Spleen (tissue), 11 donors: Measurements from ENCODE around the gene GPR45. TPM values are rescaled to one million over a fixed set of nuclear protein-coding genes. Genes with fewer than 3 reads are reported as not detected.

Experiments
- DNase-seq: peaks from one replicate; pipeline ENCODE4 v3.0.0-alpha.2; 2020
- H3K27ac ChIP-seq, 8 donors: fragments of 200-600 bp; sonication (generic) in 7 of 8; 1 replicate in 4 of 8; 2 replicates in 4 of 8; pipeline versions ENCODE4 v1.5.0 to v1.8.0; 2016 to 2021; ENCODE audit warnings: inconsistent platforms in 4 of 8, mild to moderate bottlenecking in 4 of 8, moderate library complexity in 1 of 8
- H3K27me3 ChIP-seq, 7 donors: fragments of 200-600 bp; sonication (generic) in 6 of 7; replicated peaks in 1 of 7; 1 replicate in 4 of 7; 2 replicates in 3 of 7; pipeline versions ENCODE4 v1.5.0 to v1.8.0; 2016 to 2021; ENCODE audit warnings: inconsistent platforms in 3 of 7, mild to moderate bottlenecking in 1 of 7
- H3K36me3 ChIP-seq, 6 donors: fragments of 200-600 bp; sonication (generic) in 5 of 6; 1 replicate in 4 of 6; 2 replicates in 2 of 6; pipeline versions ENCODE4 v1.5.0 to v1.8.0; 2016 to 2021; ENCODE audit warnings: inconsistent platforms in 2 of 6
- H3K4me1 ChIP-seq, 6 donors: fragments of 200-600 bp; sonication (generic) in 5 of 6; 1 replicate in 3 of 6; 2 replicates in 3 of 6; pipeline versions ENCODE4 v1.5.0 to v1.8.0; 2016 to 2021; ENCODE audit warnings: inconsistent platforms in 3 of 6
- H3K4me3 ChIP-seq, 8 donors: fragments of 200-600 bp; sonication (generic) in 7 of 8; 1 replicate in 4 of 8; 2 replicates in 4 of 8; pipeline versions ENCODE4 v1.5.0 to v1.8.0; 2016 to 2021; ENCODE audit warnings: inconsistent platforms in 4 of 8, mild to moderate bottlenecking in 4 of 8, moderate library complexity in 2 of 8
- H3K9me3 ChIP-seq, 8 donors: fragments of 200-600 bp; sonication (generic) in 7 of 8; 1 replicate in 4 of 8; 2 replicates in 4 of 8; pipeline versions ENCODE4 v1.5.0 to v1.8.0; 2016 to 2021; ENCODE audit warnings: inconsistent platforms in 4 of 8
- POLR2A ChIP-seq, 3 donors: fragments of 450-650 bp; IDR thresholded peaks; one replicate each; pipeline ENCODE4 v1.5.1; 2017; ENCODE audit warnings: antibody characterized with exemption in 3 of 3, mild to moderate bottlenecking in 1 of 3
- POLR2AphosphoS5 ChIP-seq, 3 donors: sonication (generic); formaldehyde crosslinking; IDR thresholded peaks; one replicate each; pipeline ENCODE4 v1.5.1; 2017; ENCODE audit warnings: antibody characterized with exemption in 3 of 3
- WGBS, 5 donors: extraction: QIAGEN DNeasy Blood & Tissue Kit in 3 of 5; methylation state at CpG; one replicate each; pipeline versions ENCODE4 v1.1.5 to v1.1.7; 2013 to 2018; 5-methylcytosine and 5-hydroxymethylcytosine counted together
- intact Hi-C: fragments of 100-400 bp; cut with DNase I; formaldehyde crosslinking; loops from one replicate; pipeline ENCODE4 v1.15.0; 2023; ENCODE audit warnings: low total_unique reads
- polyA plus RNA-seq, 3 donors: library from polyadenylated mRNA; stranded (reverse); fragments of 200-250 nt; gene quantifications; one replicate each; pipeline ENCODE4 v1.2.1, GENCODE V29; 2013
- total RNA-seq, 7 donors: library from RNA; depleted of rRNA in 3 of 7; stranded (reverse); fragments of >200 nt in 3 of 7; fragmentation: NEBNext Ultra II Directional in 4 of 7; extraction: Animal tissue kit (Norgen Biotek cat#: 25700) in 4 of 7; gene quantifications; one replicate each; pipeline versions ENCODE4 v1.1.0 to v1.2.1, GENCODE V29; 2016 to 2021
- TF ChIP-seq, protein P1 (sequence below), 11 experiments: fragments of 200-600 bp in 7 of 11; fragments of 450-650 bp in 4 of 11; sonication (generic) in 4 of 11; IDR thresholded peaks in 8 of 11; conservative IDR thresholded peaks in 3 of 11; 1 replicate in 7 of 11; 2 replicates in 4 of 11; pipeline versions ENCODE4 v1.4.0 to v1.8.0; 2016 to 2021; ENCODE audit warnings: antibody characterized with exemption in 11 of 11, inconsistent platforms in 4 of 11, mild to moderate bottlenecking in 1 of 11
- donor health status: healthy with polysubstance abuse.
- donor health status: DM: no; HTN: no; CAD: no; lungs with moderate emphysema.
- donor health status: DM: no; HTN: no; CAD: no.
- donor health status: Bipolar disorder and iron deficiency.
- donor health status: healthy.
- donor health status: DM: no; HTN: no; CAD: no.
- donor health status: DM: yes; HTN: yes; CAD: no.

Gene GPR45
- total and polyA plus RNA-seq, 10 donors: not detected

DNA sequence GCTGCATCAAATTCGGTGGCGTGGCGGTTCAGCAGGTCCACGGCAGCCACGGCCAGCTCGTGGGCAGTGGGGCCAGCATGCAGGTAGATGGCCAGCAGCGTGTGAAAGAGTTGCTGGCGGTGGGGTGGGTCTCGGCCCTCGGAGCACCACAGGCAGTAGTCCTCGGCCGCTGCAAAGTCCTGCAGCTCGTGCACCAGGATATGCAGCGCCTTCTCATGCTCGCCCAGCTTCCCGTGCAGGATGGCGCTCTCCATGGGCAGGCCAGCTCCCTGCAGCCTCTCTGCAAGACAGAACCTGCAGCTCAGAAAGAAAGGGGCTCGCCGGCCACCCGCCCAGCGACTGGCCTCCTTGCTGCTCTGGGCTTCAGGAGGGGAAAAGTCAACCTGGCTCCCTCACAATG is 27.9 kb downstream of the GPR45 start:
- no peaks in the 10 kb centered on the region for H3K27me3 ChIP-seq
- no peak overlapping the region for H3K4me3 ChIP-seq
- intact Hi-C loops: no loop called here
- DNase-seq: no peak
- H3K9me3 ChIP-seq: no peaks in the 10 kb centered on the region
- TF ChIP-seq, protein P1, sequence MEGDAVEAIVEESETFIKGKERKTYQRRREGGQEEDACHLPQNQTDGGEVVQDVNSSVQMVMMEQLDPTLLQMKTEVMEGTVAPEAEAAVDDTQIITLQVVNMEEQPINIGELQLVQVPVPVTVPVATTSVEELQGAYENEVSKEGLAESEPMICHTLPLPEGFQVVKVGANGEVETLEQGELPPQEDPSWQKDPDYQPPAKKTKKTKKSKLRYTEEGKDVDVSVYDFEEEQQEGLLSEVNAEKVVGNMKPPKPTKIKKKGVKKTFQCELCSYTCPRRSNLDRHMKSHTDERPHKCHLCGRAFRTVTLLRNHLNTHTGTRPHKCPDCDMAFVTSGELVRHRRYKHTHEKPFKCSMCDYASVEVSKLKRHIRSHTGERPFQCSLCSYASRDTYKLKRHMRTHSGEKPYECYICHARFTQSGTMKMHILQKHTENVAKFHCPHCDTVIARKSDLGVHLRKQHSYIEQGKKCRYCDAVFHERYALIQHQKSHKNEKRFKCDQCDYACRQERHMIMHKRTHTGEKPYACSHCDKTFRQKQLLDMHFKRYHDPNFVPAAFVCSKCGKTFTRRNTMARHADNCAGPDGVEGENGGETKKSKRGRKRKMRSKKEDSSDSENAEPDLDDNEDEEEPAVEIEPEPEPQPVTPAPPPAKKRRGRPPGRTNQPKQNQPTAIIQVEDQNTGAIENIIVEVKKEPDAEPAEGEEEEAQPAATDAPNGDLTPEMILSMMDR (IDR thresholded peaks at IDR 0.05 in 8 of 11, conservative IDR thresholded peaks at IDR 0.05 in 3 of 11): no peak
- TF ChIP-seq POLR2A (IDR thresholded peaks at IDR 0.05): no peak
- TF ChIP-seq POLR2AphosphoS5 (IDR thresholded peaks at IDR 0.05): peak in 1 of 3 donors; percentile 33
- H3K36me3 ChIP-seq: peaks cover 0 to 100% (median 91%) of the 10 kb centered on the region in 6 donors
- no peak overlapping the region for H3K27ac ChIP-seq
- 93 to 98% (median 96%) methylated on average over 7 to 21 of the region's 21 CpGs for WGBS, 5 donors
- H3K4me1 ChIP-seq: peaks cover 0 to 28% (median 4%) of the 10 kb centered on the region in 6 donors

- no peak for DNase-seq
- Histone ChIP-seq H3K36me3 (peaks cover 0 to 100% (median 98%) of the 10 kb centered on the region in 6 donors), H3K4me1 (peaks cover 0 to 31% (median 5%) of the 10 kb centered on the region in 6 donors), H3K27ac (no peak overlapping the region), H3K9me3 (no peaks in the 10 kb centered on the region), H3K4me3 (no peak overlapping the region), H3K27me3 (no peaks in the 10 kb centered on the region)
- WGBS, 5 donors: 78 to 88% (median 86%) methylated on average over 14 of the region's 14 CpGs
- intact Hi-C loops: no loop called here
- TF ChIP-seq POLR2A (IDR thresholded peaks at IDR 0.05) (no peak), POLR2AphosphoS5 (IDR thresholded peaks at IDR 0.05) (no peak)
- TF ChIP-seq, protein P1 (IDR thresholded peaks at IDR 0.05 in 8 of 11, conservative IDR thresholded peaks at IDR 0.05 in 3 of 11): no peak
Measured at GRCh38 chr2:105271393-105272045, 30.0 kb downstream of the GPR45 start.

DNA sequence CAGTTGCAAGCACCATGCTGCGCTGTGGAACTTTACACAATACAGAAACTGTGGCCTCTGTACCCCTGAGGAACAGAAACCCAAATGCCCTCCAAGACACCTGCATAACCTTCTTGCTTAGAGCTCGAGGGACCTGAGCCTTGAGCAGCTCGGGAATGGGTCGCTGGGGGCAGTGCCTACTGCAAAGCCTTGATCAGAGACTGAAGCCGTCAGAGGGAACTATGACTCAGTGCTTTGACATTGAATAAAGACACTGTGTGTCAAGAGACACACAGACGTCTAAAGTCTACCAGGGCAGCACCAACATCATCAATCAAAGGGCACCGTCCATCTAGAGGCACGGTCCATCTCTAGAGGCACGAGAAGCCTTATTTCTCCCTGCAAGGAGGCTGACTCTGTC is 30.6 kb downstream of the GPR45 start:
- no peaks in the 10 kb centered on the region for H3K9me3 ChIP-seq
- no peak overlapping the region for H3K4me3 ChIP-seq
- DNase-seq: no peak
- H3K27me3 ChIP-seq: no peaks in the 10 kb centered on the region
- TF ChIP-seq POLR2AphosphoS5 (IDR thresholded peaks at IDR 0.05): no peak
- TF ChIP-seq, protein P1 (IDR thresholded peaks at IDR 0.05 in 8 of 11, conservative IDR thresholded peaks at IDR 0.05 in 3 of 11): no peak
- TF ChIP-seq POLR2A (IDR thresholded peaks at IDR 0.05): no peak
- H3K36me3 ChIP-seq: peaks cover 0 to 100% (median 96%) of the 10 kb centered on the region in 6 donors
- 71 to 85% (median 75%) methylated on average over 9 of the region's 9 CpGs for WGBS, 5 donors
- peaks cover 0 to 31% (median 5%) of the 10 kb centered on the region in 6 donors for H3K4me1 ChIP-seq
- intact Hi-C loops: no loop called here
- no peak overlapping the region for H3K27ac ChIP-seq

GRCh38 chr2:105274046-105274445 is 32.5 kb downstream of the GPR45 start:
- Histone ChIP-seq H3K27ac (no peak overlapping the region), H3K4me3 (no peak overlapping the region), H3K9me3 (no peaks in the 10 kb centered on the region), H3K4me1 (peaks cover 0 to 31% (median 5%) of the 10 kb centered on the region in 6 donors), H3K36me3 (peaks cover 0 to 100% (median 88%) of the 10 kb centered on the region in 6 donors), H3K27me3 (no peaks in the 10 kb centered on the region)
- TF ChIP-seq POLR2A (IDR thresholded peaks at IDR 0.05) (no peak), POLR2AphosphoS5 (IDR thresholded peaks at IDR 0.05) (peak in 2 of 3 donors; percentile 67 to 74)
- TF ChIP-seq, protein P1 (IDR thresholded peaks at IDR 0.05 in 8 of 11, conservative IDR thresholded peaks at IDR 0.05 in 3 of 11): no peak
- DNase-seq: no peak
- intact Hi-C loops: no loop called here
- WGBS, 5 donors: 62 to 77% (median 71%) methylated on average over 4 of the region's 4 CpGs
